H9 (cell line): ENCODE results near the gene ADAMTSL3. TPM values are rescaled to one million over a fixed set of nuclear protein-coding genes. Genes with fewer than 3 reads are reported as not detected.

ENCODE experiments used
- DNase-seq: peaks from one replicate; pipeline ENCODE4 v3.0.0-alpha.2; 2017
- H2AFZ ChIP-seq: one replicate; pipeline ENCODE4 v1.6.1; 2013; ENCODE audit warnings: mild to moderate bottlenecking, low read length, control low read depth, moderate library complexity
- H2AK5ac ChIP-seq: 2 replicates; pipeline ENCODE4 v1.6.1; 2013; ENCODE audit warnings: low read length, control low read depth, mixed read lengths; ENCODE audit not compliant: insufficient read length
- H2BK120ac ChIP-seq: one replicate; pipeline ENCODE4 v1.6.1; 2013; ENCODE audit warnings: low read depth, mild to moderate bottlenecking, low read length, control low read depth, inconsistent platforms; ENCODE audit not compliant: poor library complexity, severe bottlenecking
- H2BK12ac ChIP-seq: 2 replicates; pipeline ENCODE4 v1.6.1; 2013; ENCODE audit warnings: low read length, control low read depth, mixed read lengths, low read depth; ENCODE audit not compliant: insufficient read length
- H2BK15ac ChIP-seq: 2 replicates; pipeline ENCODE4 v1.6.1; 2013; ENCODE audit warnings: low read depth, low read length, control low read depth
- H2BK20ac ChIP-seq: one replicate; pipeline ENCODE4 v1.6.1; 2013; ENCODE audit warnings: low read depth, mild to moderate bottlenecking, low read length, control low read depth, inconsistent platforms; ENCODE audit not compliant: poor library complexity, severe bottlenecking
- H2BK5ac ChIP-seq: 2 replicates; pipeline ENCODE4 v1.6.1; 2013; ENCODE audit warnings: low read length, control low read depth, mixed read lengths; ENCODE audit not compliant: insufficient read length
- H3K14ac ChIP-seq: 2 replicates; pipeline ENCODE4 v1.6.1; 2013; ENCODE audit warnings: low read length, control low read depth; ENCODE audit not compliant: insufficient read depth
- H3K18ac ChIP-seq: 2 replicates; pipeline ENCODE4 v1.6.1; 2013; ENCODE audit warnings: low read depth, mild to moderate bottlenecking, mixed read lengths, low read length, control low read depth; ENCODE audit not compliant: insufficient read length
- H3K23ac ChIP-seq: 2 replicates; pipeline ENCODE4 v1.6.1; 2013; ENCODE audit warnings: low read length, control low read depth, mixed read lengths, low read depth; ENCODE audit not compliant: insufficient read length
- H3K23me2 ChIP-seq: 2 replicates; pipeline ENCODE4 v1.6.1; 2013; ENCODE audit warnings: low read depth, mild to moderate bottlenecking, mixed read lengths, low read length, control low read depth; ENCODE audit not compliant: insufficient read length, poor library complexity, severe bottlenecking
- H3K27ac ChIP-seq: 2 replicates; pipeline ENCODE4 v1.5.1; 2013; ENCODE audit warnings: low read length, control low read depth, mixed read lengths, low read depth; ENCODE audit not compliant: insufficient read length
- H3K27me3 ChIP-seq: 2 replicates; pipeline ENCODE4 v1.6.1; 2013; ENCODE audit warnings: low read length, control low read depth, inconsistent platforms; ENCODE audit not compliant: insufficient read depth
- H3K4ac ChIP-seq: 2 replicates; pipeline ENCODE4 v1.6.1; 2013; ENCODE audit warnings: low read depth, mild to moderate bottlenecking, control low read depth, inconsistent platforms, low read length, moderate library complexity
- H3K4me1 ChIP-seq: 2 replicates; pipeline ENCODE4 v1.6.1; 2013; ENCODE audit warnings: low read length, control low read depth, inconsistent platforms; ENCODE audit not compliant: insufficient read depth
- H3K4me2 ChIP-seq: 2 replicates; pipeline ENCODE4 v1.6.1; 2013; ENCODE audit warnings: low read length, control low read depth, mixed read lengths; ENCODE audit not compliant: insufficient read length, insufficient read depth
- H3K56ac ChIP-seq: 2 replicates; pipeline ENCODE4 v1.6.1; 2013; ENCODE audit warnings: low read depth, mild to moderate bottlenecking, mixed read lengths, low read length, control low read depth; ENCODE audit not compliant: insufficient read length
- H3K79me1 ChIP-seq: 2 replicates; pipeline ENCODE4 v1.6.1; 2013; ENCODE audit warnings: low read depth, mild to moderate bottlenecking, moderate library complexity, low read length, control low read depth, inconsistent platforms; ENCODE audit not compliant: insufficient read depth, poor library complexity, severe bottlenecking
- H3K79me2 ChIP-seq: 2 replicates; pipeline ENCODE4 v1.6.1; 2013; ENCODE audit warnings: low read length, control low read depth, inconsistent platforms; ENCODE audit not compliant: insufficient read depth
- H3K9ac ChIP-seq: 2 replicates; pipeline ENCODE4 v1.6.1; 2013; ENCODE audit warnings: low read length, control low read depth, mixed read lengths; ENCODE audit not compliant: insufficient read length; ENCODE audit errors: extremely low read depth
- H3K9me3 ChIP-seq: one replicate; pipeline ENCODE4 v1.6.1; 2013; ENCODE audit warnings: low read depth, low read length, inconsistent platforms; ENCODE audit not compliant: control insufficient read depth
- H3T11ph ChIP-seq: one replicate; pipeline ENCODE4 v1.6.1; 2013; ENCODE audit warnings: mild to moderate bottlenecking, low read length, control low read depth, inconsistent platforms
- H4K20me1 ChIP-seq: one replicate; pipeline ENCODE4 v1.6.1; 2013; ENCODE audit not compliant: control insufficient read depth, insufficient read length, insufficient read depth
- H4K5ac ChIP-seq: 2 replicates; pipeline ENCODE4 v1.6.1; 2013; ENCODE audit warnings: low read depth, mild to moderate bottlenecking, mixed read lengths, low read length, control low read depth; ENCODE audit not compliant: insufficient read length
- H4K8ac ChIP-seq: replicated peaks from 2 replicates; pipeline ENCODE4 v1.6.1; 2013; ENCODE audit warnings: low read length, control low read depth, mixed read lengths, low read depth; ENCODE audit not compliant: insufficient read length
- H4K91ac ChIP-seq: 2 replicates; pipeline ENCODE4 v1.6.1; 2013; ENCODE audit warnings: low read depth, mild to moderate bottlenecking, moderate library complexity, mixed read lengths, low read length, control low read depth; ENCODE audit not compliant: insufficient read length
- H3K27ac Mint-ChIP-seq, 3 experiments: 2 replicates in 2 of 3; 3 replicates in 1 of 3; pipeline ENCODE4 v1.8.0; 2020 to 2021; ENCODE audit warnings: mixed read lengths in 3 of 3, mild to moderate bottlenecking in 1 of 3, moderate library complexity in 1 of 3
- H3K27me3 Mint-ChIP-seq: 2 replicates; pipeline ENCODE4 v1.8.0; 2021; ENCODE audit warnings: low read depth, mild to moderate bottlenecking, moderate library complexity, mixed read lengths
- H3K36me3 Mint-ChIP-seq, 3 experiments: 2 replicates in 2 of 3; 3 replicates in 1 of 3; pipeline ENCODE4 v1.8.0; 2020 to 2021; ENCODE audit warnings: low read depth in 3 of 3, mixed read lengths in 3 of 3; ENCODE audit not compliant: insufficient read depth in 1 of 3
- H3K4me1 Mint-ChIP-seq, 2 experiments: 2 replicates each; pipeline ENCODE4 v1.8.0; 2020; ENCODE audit warnings: mixed read lengths in 2 of 2
- H3K4me3 Mint-ChIP-seq, 2 experiments: 2 replicates in 1 of 2; 3 replicates in 1 of 2; pipeline ENCODE4 v1.8.0; 2020 to 2021; ENCODE audit warnings: mild to moderate bottlenecking in 2 of 2, mixed read lengths in 2 of 2, moderate library complexity in 1 of 2
- H3K9me3 Mint-ChIP-seq, 2 experiments: 2 replicates in 1 of 2; 3 replicates in 1 of 2; pipeline ENCODE4 v1.8.0; 2020; ENCODE audit warnings: mild to moderate bottlenecking in 2 of 2, mixed read lengths in 2 of 2, moderate library complexity in 1 of 2
- WGBS: extraction: QIAGEN DNeasy Blood & Tissue Kit; methylation state at CpG from one replicate; pipeline ENCODE4 v1.1.7; 2013; ENCODE audit warnings: missing lambda C conversion rate, low lambda C conversion rate, mixed read lengths; ENCODE audit not compliant: insufficient read length; ENCODE audit errors: extremely low coverage; 5-methylcytosine and 5-hydroxymethylcytosine counted together
- total RNA-seq: library from RNA; stranded (reverse); gene quantifications from 2 replicates; pipeline ENCODE4 v1.2.1, GENCODE V29; 2021
- TF ChIP-seq, protein P1 (sequence below): fragments of 200-600 bp; sonication (generic); conservative IDR thresholded peaks from 3 replicates; pipeline ENCODE4 v1.8.0; 2021; ENCODE audit warnings: antibody characterized with exemption, mild to moderate bottlenecking

Gene ADAMTSL3
- total RNA-seq, 1 experiment from 2014 or later, result 0.39 TPM

DNA sequence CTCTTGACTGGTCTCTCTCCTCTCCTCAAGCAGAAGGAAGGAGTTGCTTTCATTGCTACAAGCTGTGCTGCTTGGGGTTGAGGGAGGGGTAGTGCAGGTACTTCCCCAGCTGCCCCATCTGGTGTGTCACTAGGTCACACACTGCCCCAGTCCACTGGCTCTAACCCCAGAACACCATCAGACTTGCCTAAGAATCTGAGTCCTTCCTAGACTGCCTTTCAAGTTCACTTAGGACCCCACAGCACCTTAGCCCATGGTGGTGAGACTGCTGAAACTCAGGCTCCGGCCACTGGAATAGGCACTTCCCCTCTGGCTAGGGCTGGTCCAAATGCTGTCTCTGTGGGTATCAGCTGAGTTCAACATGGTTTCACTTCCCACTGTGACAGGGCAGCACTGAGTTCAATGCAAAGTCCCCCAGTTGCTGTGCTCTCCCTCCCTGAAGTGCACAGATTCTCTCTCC is 301.9 kb downstream of the ADAMTSL3 start:
- Mint-ChIP-seq H3K27me3 (no peaks in the 10 kb centered on the region), H3K27ac (no peak overlapping the region), H3K4me3 (no peak overlapping the region), H3K36me3 (no peaks in the 10 kb centered on the region), H3K9me3 (peaks cover 0 to 2% of the 10 kb centered on the region in 2 experiments; a peak in 2 of 5 replicates), H3K4me1 (peaks cover 5 to 8% of the 10 kb centered on the region in 2 experiments; a peak in 3 of 4 replicates)
- Histone ChIP-seq H3K9ac (no peak overlapping the region), H2AK5ac (no peak overlapping the region), H3K23me2 (no peaks in the 10 kb centered on the region), H3K4me1 (no peaks in the 10 kb centered on the region), H3K23ac (no peak overlapping the region), H3K27me3 (no peaks in the 10 kb centered on the region), H2BK15ac (no peak overlapping the region), H3K79me2 (no peaks in the 10 kb centered on the region), H2BK120ac (no peak overlapping the region), H3K27ac (no peak overlapping the region), H2BK20ac (no peak overlapping the region), H2AFZ (no peak overlapping the region), H3T11ph (no peak overlapping the region), H4K91ac (no peak overlapping the region), H4K5ac (no peak overlapping the region), H2BK5ac (no peak overlapping the region), H3K4ac (no peak overlapping the region), H3K56ac (no peak overlapping the region), H4K8ac (no peak overlapping the region), H3K14ac (peak overlapping the region; percentile 12; the same call in 1 of the 2 replicates), H2BK12ac (no peak overlapping the region), H4K20me1 (no peaks in the 10 kb centered on the region), H3K9me3 (no peaks in the 10 kb centered on the region), H3K79me1 (no peaks in the 10 kb centered on the region), H3K18ac (no peak overlapping the region), H3K4me2 (no peak overlapping the region)
- no CpG with 5 or more reads among the region's 1 CpG for WGBS
- DNase-seq, result no peak
- TF ChIP-seq, protein P1, sequence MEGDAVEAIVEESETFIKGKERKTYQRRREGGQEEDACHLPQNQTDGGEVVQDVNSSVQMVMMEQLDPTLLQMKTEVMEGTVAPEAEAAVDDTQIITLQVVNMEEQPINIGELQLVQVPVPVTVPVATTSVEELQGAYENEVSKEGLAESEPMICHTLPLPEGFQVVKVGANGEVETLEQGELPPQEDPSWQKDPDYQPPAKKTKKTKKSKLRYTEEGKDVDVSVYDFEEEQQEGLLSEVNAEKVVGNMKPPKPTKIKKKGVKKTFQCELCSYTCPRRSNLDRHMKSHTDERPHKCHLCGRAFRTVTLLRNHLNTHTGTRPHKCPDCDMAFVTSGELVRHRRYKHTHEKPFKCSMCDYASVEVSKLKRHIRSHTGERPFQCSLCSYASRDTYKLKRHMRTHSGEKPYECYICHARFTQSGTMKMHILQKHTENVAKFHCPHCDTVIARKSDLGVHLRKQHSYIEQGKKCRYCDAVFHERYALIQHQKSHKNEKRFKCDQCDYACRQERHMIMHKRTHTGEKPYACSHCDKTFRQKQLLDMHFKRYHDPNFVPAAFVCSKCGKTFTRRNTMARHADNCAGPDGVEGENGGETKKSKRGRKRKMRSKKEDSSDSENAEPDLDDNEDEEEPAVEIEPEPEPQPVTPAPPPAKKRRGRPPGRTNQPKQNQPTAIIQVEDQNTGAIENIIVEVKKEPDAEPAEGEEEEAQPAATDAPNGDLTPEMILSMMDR, result no peak
